Karpas-422 (cell line): Measurements from ENCODE around the gene ZCCHC7. TPM values are rescaled to one million over a fixed set of nuclear protein-coding genes. Genes with fewer than 3 reads are reported as not detected.
"Not testable (repeated sequence)": the region's sequence is repeated elsewhere in the genome, so short reads cannot be mapped to it uniquely, and the experiment has no call there.

Experiments used
- DNase-seq: peaks from one replicate; pipeline ENCODE4 v3.0.0-alpha.2; 2015
- H2AFZ ChIP-seq: fragments of 200-600 bp; sonication (generic); 2 replicates; pipeline ENCODE4 v1.6.1; 2014; ENCODE audit warnings: antibody characterized with exemption, low read length, mixed read lengths
- H3K27ac ChIP-seq: fragments of 200-600 bp; sonication (generic); 2 replicates; pipeline ENCODE4 v1.5.1; 2014; ENCODE audit warnings: mild to moderate bottlenecking, low read length, moderate library complexity
- H3K27me3 ChIP-seq: fragments of 200-600 bp; sonication (generic); 2 replicates; pipeline ENCODE4 v1.6.1; 2014; ENCODE audit warnings: low read length, mixed read lengths
- H3K36me3 ChIP-seq: fragments of 200-600 bp; sonication (generic); 2 replicates; pipeline ENCODE4 v1.6.1; 2014; ENCODE audit warnings: low read length, mixed read lengths; ENCODE audit not compliant: insufficient read depth
- H3K4me1 ChIP-seq: fragments of 200-600 bp; sonication (generic); 2 replicates; pipeline ENCODE4 v1.6.1; 2014; ENCODE audit warnings: mild to moderate bottlenecking, low read length, mixed read lengths
- H3K4me2 ChIP-seq: fragments of 200-600 bp; sonication (generic); 2 replicates; pipeline ENCODE4 v1.6.1; 2014; ENCODE audit warnings: low read length, low read depth, mild to moderate bottlenecking; ENCODE audit not compliant: poor library complexity, severe bottlenecking
- H3K4me3 ChIP-seq: fragments of 200-600 bp; sonication (generic); 2 replicates; pipeline ENCODE4 v1.5.1; 2014; ENCODE audit warnings: mild to moderate bottlenecking, antibody characterized with exemption, low read length, mixed read lengths
- H3K79me2 ChIP-seq: fragments of 200-600 bp; sonication (generic); 2 replicates; pipeline ENCODE4 v1.6.1; 2014; ENCODE audit warnings: mild to moderate bottlenecking, low read length, mixed read lengths
- H3K9ac ChIP-seq: fragments of 200-600 bp; sonication (generic); 2 replicates; pipeline ENCODE4 v1.6.0; 2014; ENCODE audit warnings: low read length
- H3K9me2 ChIP-seq: fragments of 200-600 bp; sonication (generic), shearing (Covaris generic); replicated peaks from 2 replicates; pipeline ENCODE4 v1.6.0; 2014; ENCODE audit warnings: mild to moderate bottlenecking, low read length, moderate library complexity; ENCODE audit not compliant: insufficient read depth
- H3K9me3 ChIP-seq: fragments of 300-700, 200-600 bp; sonication (generic); 2 replicates; pipeline ENCODE4 v1.6.1; 2014; ENCODE audit warnings: low read length, mixed read lengths
- H4K20me1 ChIP-seq: fragments of 200-600 bp; sonication (generic); 2 replicates; pipeline ENCODE4 v1.6.1; 2014; ENCODE audit warnings: mild to moderate bottlenecking, antibody characterized with exemption, low read length, low read depth; ENCODE audit not compliant: insufficient read depth
- total RNA-seq: library from RNA; depleted of rRNA; stranded (reverse); fragments of >200 nt; shearing (Covaris generic); gene quantifications from 2 replicates; pipeline ENCODE4 v1.2.3, GENCODE V29; 2014; ENCODE audit warnings: low replicate concordance

Gene ZCCHC7
- total RNA-seq, 1 experiment from 2014 or later, result 85.1 TPM

DNA sequence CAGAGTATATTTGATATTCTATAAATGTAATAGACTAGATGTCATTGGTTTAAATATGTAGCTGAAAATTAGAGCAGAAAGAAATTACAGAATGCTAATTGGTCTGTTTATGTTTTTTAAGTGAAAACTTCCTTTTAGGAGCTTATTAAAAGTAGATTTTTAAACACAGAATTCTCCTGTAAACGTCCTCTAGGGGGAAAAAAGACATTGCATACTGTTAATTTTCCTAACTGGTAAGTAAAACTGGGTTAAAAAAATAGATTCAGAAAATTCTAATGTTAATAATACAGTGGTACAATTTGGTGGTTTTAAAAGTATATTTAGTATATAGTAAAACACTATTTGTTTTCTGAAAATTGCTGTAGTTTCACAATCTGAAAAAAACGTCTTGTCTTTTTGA is 59.8 kb downstream of the ZCCHC7 start:
- Histone ChIP-seq H3K4me2 (no peak overlapping the region), H3K4me1 (peaks cover 23% of the 10 kb centered on the region), H3K9me2 (no peaks in the 10 kb centered on the region), H3K4me3 (no peak overlapping the region), H3K79me2 (peaks cover 94% of the 10 kb centered on the region), H4K20me1 (no peaks in the 10 kb centered on the region), H3K9me3 (no peaks in the 10 kb centered on the region), H3K27me3 (no peaks in the 10 kb centered on the region), H3K27ac (no peak overlapping the region), H3K9ac (no peak overlapping the region), H2AFZ (no peak overlapping the region), H3K36me3 (peaks cover 32% of the 10 kb centered on the region)
- DNase-seq, result no peak

DNA sequence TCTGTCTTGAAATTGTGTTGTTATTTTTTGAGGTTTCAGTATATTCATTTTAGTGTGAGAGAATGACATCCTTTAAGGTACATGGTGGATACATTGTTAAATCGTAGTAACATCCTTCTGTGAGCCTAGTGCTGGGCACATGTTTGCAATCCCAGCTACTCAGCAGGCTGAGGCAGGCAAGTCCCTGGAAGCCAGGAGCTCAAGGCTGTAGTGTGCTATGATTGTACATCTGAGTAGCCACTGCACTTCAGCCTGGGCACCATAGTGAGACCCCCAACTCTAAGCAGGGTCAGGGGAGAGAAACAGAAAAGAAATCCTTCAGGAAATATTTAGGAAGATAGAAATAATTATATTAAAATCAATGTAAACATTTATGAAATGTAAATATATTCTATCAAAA is 62.3 kb downstream of the ZCCHC7 start:
- no peak overlapping the region for H3K9ac ChIP-seq
- no peaks in the 10 kb centered on the region for H3K27me3 ChIP-seq
- H3K9me2 ChIP-seq, result no peaks in the 10 kb centered on the region
- peaks cover 97% of the 10 kb centered on the region for H3K79me2 ChIP-seq
- H3K4me1 ChIP-seq, result peaks cover 42% of the 10 kb centered on the region
- H3K9me3 ChIP-seq, result no peaks in the 10 kb centered on the region
- H3K4me3 ChIP-seq, result no peak overlapping the region
- H2AFZ ChIP-seq, result no peak overlapping the region
- H3K4me2 ChIP-seq, result no peak overlapping the region
- no peak overlapping the region for H3K27ac ChIP-seq
- no peak for DNase-seq
- H3K36me3 ChIP-seq, result peaks cover 39% of the 10 kb centered on the region
- H4K20me1 ChIP-seq, result no peaks in the 10 kb centered on the region

DNA sequence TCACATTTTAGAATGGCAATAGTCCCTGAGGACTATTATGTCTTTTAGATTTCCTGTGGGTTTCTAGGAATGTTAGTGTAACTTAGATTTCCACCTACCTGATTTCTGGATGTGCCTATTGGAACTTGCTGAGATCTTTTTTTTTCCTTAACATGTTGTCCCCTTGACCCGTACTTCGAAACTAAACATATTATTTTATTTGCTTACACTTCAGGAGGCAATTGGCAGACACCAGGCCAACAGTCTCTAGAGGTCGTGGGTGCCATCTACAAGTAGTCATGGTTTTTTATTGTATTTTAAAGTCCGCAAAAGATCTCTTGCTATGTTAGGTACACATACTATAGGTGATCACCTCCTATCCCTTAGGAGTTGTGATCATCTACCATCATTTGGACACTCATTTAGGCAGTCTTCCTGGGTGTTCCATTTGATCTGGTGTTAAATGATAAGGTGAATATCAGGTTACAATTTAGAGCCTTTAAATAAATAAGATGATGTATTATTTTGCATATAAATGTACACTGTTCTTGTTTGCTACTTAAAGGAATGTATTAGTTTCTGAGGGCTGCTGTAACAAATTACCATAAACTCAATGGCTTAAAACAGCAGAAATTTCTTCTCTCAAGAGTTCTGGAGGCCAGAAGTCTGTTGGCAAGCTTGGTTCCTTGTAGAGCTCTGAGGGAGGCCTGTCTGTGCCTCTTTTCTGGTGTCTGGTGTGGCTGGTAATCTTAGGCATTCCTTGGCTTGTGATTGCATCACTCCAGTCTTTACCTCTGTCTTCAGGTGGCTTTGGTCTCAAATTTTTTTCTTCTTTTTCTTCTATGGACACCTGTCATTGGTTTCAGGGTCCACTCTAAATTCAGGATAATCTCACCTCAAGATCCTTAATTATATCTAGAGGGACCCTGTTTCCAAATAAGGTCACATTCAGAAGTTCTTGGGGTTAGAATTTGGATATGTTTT is 64.8 kb downstream of the ZCCHC7 start:
- Histone ChIP-seq H3K9me3 (no peaks in the 10 kb centered on the region), H3K27me3 (no peaks in the 10 kb centered on the region), H4K20me1 (no peaks in the 10 kb centered on the region), H3K9me2 (no peaks in the 10 kb centered on the region), H3K36me3 (peaks cover 45% of the 10 kb centered on the region), H2AFZ (no peak overlapping the region), H3K27ac (peak overlapping the region; percentile 54), H3K4me1 (peaks cover 39% of the 10 kb centered on the region), H3K9ac (no peak overlapping the region), H3K79me2 (peaks cover 86% of the 10 kb centered on the region), H3K4me2 (no peak overlapping the region), H3K4me3 (no peak overlapping the region)
- no peak for DNase-seq

DNA sequence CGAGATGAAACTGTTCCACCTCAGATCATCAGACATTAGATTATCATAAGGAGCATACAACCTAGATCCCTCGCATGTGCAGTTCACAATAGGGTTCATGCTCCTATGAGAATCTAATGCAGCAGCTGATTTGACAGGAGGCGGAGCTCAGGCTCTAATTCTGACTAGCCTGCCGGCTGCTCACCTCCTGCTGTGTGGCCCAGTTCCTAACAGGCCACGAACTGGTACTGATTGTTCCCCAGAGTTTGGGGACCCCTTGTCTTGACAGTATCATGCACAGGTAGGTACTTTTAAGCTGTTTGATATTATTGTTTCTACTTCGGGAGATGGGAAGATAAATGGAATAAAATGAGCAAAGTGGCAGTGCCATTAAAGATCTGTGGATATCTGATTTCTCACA is 66.9 kb downstream of the ZCCHC7 start:
- no peaks in the 10 kb centered on the region for H3K9me2 ChIP-seq
- DNase-seq, result peak; percentile 65
- H3K4me1 ChIP-seq, result peaks cover 60% of the 10 kb centered on the region
- peaks cover 79% of the 10 kb centered on the region for H3K79me2 ChIP-seq
- H3K4me2 ChIP-seq, result peak overlapping the region; percentile 24
- no peak overlapping the region for H2AFZ ChIP-seq
- H3K9me3 ChIP-seq, result no peaks in the 10 kb centered on the region
- H3K36me3 ChIP-seq, result peaks cover 41% of the 10 kb centered on the region
- H3K27ac ChIP-seq, result peak overlapping the region; percentile 54
- no peaks in the 10 kb centered on the region for H3K27me3 ChIP-seq
- H3K4me3 ChIP-seq, result no peak overlapping the region
- no peak overlapping the region for H3K9ac ChIP-seq
- no peaks in the 10 kb centered on the region for H4K20me1 ChIP-seq

DNA sequence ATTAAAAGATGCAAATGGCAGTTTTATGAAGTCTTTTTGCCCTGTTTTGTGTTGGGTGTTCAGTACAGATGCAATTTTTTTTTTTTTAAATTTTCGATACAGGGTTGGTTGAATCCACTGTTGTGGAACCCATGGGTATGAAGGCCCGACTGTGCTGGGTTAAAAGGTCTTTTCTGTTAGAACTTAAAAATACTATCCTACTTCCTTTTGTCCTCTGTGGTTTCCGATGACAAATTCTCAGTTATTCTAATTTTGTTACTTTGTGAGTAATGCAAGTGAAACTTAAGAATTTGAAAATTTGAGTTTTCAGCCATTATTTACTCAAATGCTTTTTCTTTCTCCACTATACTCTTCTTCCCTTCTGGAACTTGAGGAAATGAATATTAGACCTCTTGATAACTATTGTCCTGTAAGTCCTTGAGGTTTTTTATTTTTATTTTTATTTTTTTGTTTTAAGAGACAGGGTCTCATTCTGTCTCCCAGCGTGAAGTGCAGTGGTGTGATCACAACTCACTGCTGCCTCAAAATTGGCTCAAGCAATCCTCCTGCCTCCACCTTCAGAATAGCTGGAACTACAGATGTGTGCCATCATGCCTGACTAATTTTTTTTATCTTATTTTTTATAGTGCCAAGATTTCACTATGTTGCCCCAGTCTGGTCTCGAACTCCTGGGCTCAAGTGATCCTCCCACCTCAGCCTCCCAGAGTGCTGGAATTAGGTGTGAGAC is 67.5 kb downstream of the ZCCHC7 start:
- H3K9ac ChIP-seq, result no peak overlapping the region
- H3K4me2 ChIP-seq, result peak overlapping the region; percentile 24
- peaks cover 80% of the 10 kb centered on the region for H3K79me2 ChIP-seq
- H3K36me3 ChIP-seq, result peaks cover 44% of the 10 kb centered on the region
- peak; percentile 62 for DNase-seq
- H3K4me3 ChIP-seq, result no peak overlapping the region
- peak overlapping the region; percentile 54 for H3K27ac ChIP-seq
- H3K9me2 ChIP-seq, result no peaks in the 10 kb centered on the region
- no peaks in the 10 kb centered on the region for H3K9me3 ChIP-seq
- H3K27me3 ChIP-seq, result no peaks in the 10 kb centered on the region
- peaks cover 66% of the 10 kb centered on the region for H3K4me1 ChIP-seq
- H2AFZ ChIP-seq, result no peak overlapping the region
- no peaks in the 10 kb centered on the region for H4K20me1 ChIP-seq

DNA sequence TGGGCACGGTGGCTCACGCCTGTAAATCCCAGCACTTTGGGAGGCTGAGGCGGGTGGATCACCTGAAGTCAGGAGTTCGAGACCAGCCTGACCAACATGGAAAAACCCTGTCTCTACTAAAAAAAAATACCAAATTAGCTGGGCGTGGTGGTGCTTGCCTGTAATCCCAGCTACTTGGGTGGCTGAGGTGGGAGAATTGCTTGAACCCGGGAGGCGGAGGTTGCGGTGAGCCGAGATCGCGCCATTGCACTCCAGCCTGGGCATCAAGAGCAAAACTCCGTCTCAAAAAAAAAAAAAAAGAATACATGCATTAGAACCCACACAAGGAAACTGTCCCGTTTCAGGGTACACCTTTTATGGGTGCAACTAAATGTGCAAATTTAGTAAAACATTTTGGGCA is 70.4 kb downstream of the ZCCHC7 start:
- not testable (repeated sequence) for H3K9me3 ChIP-seq, H4K20me1 ChIP-seq, H3K9me2 ChIP-seq, DNase-seq, H3K4me2 ChIP-seq, H3K4me3 ChIP-seq, H2AFZ ChIP-seq, H3K27me3 ChIP-seq, H3K9ac ChIP-seq
- H3K36me3 ChIP-seq, result peaks cover 31% of the 10 kb centered on the region
- peaks cover 89% of the 10 kb centered on the region for H3K4me1 ChIP-seq
- H3K79me2 ChIP-seq, result peaks cover 74% of the 10 kb centered on the region
- H3K27ac ChIP-seq, result peak overlapping the region; percentile 95

DNA sequence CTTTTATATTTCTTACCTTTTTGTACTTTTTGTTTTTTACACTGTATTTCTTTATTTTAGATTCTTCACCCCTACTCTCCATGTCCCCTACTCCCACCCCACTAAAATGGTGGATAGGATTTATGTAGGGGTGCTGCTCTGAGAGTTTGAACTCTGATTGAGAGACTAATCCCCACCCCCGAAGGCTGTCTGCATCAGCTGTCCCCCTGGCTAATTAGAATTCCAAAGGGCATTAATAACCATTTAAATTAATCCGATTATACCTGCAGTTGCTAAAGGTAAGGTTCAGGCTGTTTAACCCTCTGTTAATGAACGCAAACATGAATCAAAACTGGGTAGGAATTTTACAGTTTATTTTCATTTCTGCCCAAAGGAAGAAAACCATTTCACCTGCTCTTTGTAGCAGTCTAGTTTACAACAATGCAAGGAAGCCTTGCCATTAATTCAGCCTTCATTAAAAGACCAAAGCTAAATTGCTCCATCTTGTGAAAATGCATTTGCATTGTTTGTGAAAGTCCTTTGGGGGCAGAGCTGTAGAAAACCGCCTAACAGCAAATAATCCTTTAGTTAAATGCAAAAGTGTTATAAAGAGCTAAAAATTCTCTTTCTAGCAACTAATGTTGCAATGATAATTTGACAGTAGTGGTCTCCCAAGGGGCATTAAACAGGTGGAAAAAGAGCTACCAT is 71.2 kb downstream of the ZCCHC7 start:
- Histone ChIP-seq H3K79me2 (peaks cover 68% of the 10 kb centered on the region), H3K4me1 (peaks cover 89% of the 10 kb centered on the region), H3K27ac (peak overlapping the region; percentile 95), H3K4me3 (no peak overlapping the region), H3K27me3 (no peaks in the 10 kb centered on the region), H3K9me3 (no peaks in the 10 kb centered on the region), H3K9me2 (no peaks in the 10 kb centered on the region), H2AFZ (no peak overlapping the region), H4K20me1 (no peaks in the 10 kb centered on the region), H3K9ac (no peak overlapping the region), H3K36me3 (peaks cover 31% of the 10 kb centered on the region), H3K4me2 (peak overlapping the region; percentile 32)
- DNase-seq, result no peak

DNA sequence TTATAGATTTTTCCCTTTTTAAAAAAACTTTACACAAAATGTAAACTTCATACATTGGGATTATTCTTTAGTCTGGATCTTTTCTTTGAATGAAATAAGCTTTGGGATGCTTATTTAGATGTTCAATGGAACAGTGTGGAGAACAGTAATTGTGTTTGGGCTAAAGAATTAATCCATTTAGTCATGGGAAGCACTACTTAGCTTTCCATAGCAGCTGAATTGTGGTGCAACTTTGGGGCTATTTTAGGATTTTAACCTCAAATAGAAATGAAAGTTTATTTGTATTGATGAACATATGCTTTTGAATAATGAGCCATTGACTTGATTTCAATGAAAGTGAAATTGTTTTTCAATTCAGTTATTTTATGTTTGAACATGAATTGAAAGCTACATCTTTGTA is 72.4 kb downstream of the ZCCHC7 start:
- peaks cover 89% of the 10 kb centered on the region for H3K4me1 ChIP-seq
- no peaks in the 10 kb centered on the region for H3K27me3 ChIP-seq
- peak overlapping the region; percentile 8 for H3K4me2 ChIP-seq
- DNase-seq, result no peak
- peak overlapping the region; percentile 95 for H3K27ac ChIP-seq
- no peak overlapping the region for H2AFZ ChIP-seq
- H4K20me1 ChIP-seq, result no peaks in the 10 kb centered on the region
- H3K9me3 ChIP-seq, result no peaks in the 10 kb centered on the region
- H3K79me2 ChIP-seq, result peaks cover 61% of the 10 kb centered on the region
- peaks cover 23% of the 10 kb centered on the region for H3K36me3 ChIP-seq
- H3K9me2 ChIP-seq, result no peaks in the 10 kb centered on the region
- H3K9ac ChIP-seq, result no peak overlapping the region
- H3K4me3 ChIP-seq, result no peak overlapping the region
